GM21367 (cell line): ENCODE data around the gene ZSWIM7.
"Not testable (repeated sequence)": the region's sequence is repeated elsewhere in the genome, so short reads cannot be mapped to it uniquely, and the experiment has no call there.

Source experiments
- ATAC-seq: cut with Tn5 transposase; IDR thresholded peaks from one replicate; pipeline ENCODE4 v1.9.1; 2021; ENCODE audit not compliant: unreplicated experiment

ZSWIM7 gene

GRCh38 chr17:15999974-16000827 lies 697 bp upstream of the ZSWIM7 start:
- peak; percentile 14 for ATAC-seq

- no peak for ATAC-seq
Measured at GRCh38 chr17:15998031-15998562, 1.4 kb downstream of the ZSWIM7 start.

GRCh38 chr17:15996322-15996721 lies 3.2 kb downstream of the ZSWIM7 start:
- ATAC-seq = no peak

GRCh38 chr17:15981646-15982580 lies 17.6 kb downstream of the ZSWIM7 start:
- no peak for ATAC-seq

GRCh38 chr17:15981208-15981607 lies 18.3 kb downstream of the ZSWIM7 start:
- peak; percentile 87 for ATAC-seq

GRCh38 chr17:15979013-15979412 lies 20.5 kb downstream of the ZSWIM7 start:
- not testable (repeated sequence) for ATAC-seq

GRCh38 chr17:15978606-15979005 lies 20.9 kb downstream of the ZSWIM7 start:
- ATAC-seq = no peak

- ATAC-seq = no peak
Measured at GRCh38 chr17:15977894-15978293, 21.6 kb downstream of the ZSWIM7 start.

- no peak for ATAC-seq
Measured at GRCh38 chr17:15973834-15974233, 25.7 kb downstream of the ZSWIM7 start.

GRCh38 chr17:15973016-15973415 lies 26.5 kb downstream of the ZSWIM7 start:
- no peak for ATAC-seq

GRCh38 chr17:15972497-15972951 lies 27.0 kb downstream of the ZSWIM7 start:
- ATAC-seq = no peak

- no peak for ATAC-seq
Measured at GRCh38 chr17:15971882-15972281, 27.6 kb downstream of the ZSWIM7 start.

- ATAC-seq = no peak
Measured at GRCh38 chr17:15971098-15971678, 28.3 kb downstream of the ZSWIM7 start.

GRCh38 chr17:15970500-15970899 lies 29.0 kb downstream of the ZSWIM7 start:
- no peak for ATAC-seq

- ATAC-seq = no peak
Measured at GRCh38 chr17:15969463-15969862, 30.0 kb downstream of the ZSWIM7 start.

- ATAC-seq = no peak
Measured at GRCh38 chr17:15967706-15968399, 31.7 kb downstream of the ZSWIM7 start.

GRCh38 chr17:15966879-15967248 lies 32.6 kb downstream of the ZSWIM7 start:
- ATAC-seq = no peak

- ATAC-seq = no peak
Measured at GRCh38 chr17:15966183-15966878, 33.2 kb downstream of the ZSWIM7 start.

GRCh38 chr17:15965528-15965927 lies 34.0 kb downstream of the ZSWIM7 start:
- ATAC-seq = no peak

- ATAC-seq = no peak
Measured at GRCh38 chr17:15963670-15964110, 35.8 kb downstream of the ZSWIM7 start.
